GM21528 (cell line): ENCODE results near the gene HMGCLL1.

Experiments used
- ATAC-seq: cut with Tn5 transposase; IDR thresholded peaks from one replicate; pipeline ENCODE4 v1.9.1; 2021; ENCODE audit warnings: mild to moderate bottlenecking, moderate library complexity; ENCODE audit not compliant: unreplicated experiment, low FRiP score

Gene HMGCLL1

DNA sequence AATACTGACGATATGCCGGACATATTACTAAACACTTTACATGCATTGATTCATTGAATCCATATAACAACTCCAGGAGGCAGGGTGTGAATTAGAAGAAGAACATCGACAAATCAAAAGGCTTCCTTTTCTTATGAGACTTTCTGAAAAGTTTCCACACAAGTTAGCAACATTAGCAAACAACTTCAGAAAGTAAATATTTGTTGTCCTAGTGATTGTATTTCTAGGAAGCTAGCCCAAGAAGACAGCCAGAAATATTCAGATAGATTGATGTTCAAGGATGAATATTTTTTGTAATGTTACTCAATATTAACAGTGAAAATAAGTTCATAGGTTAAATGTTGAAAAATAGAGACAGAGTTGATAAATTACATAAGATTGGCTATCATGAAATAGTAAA lies 131.1 kb downstream of the HMGCLL1 start:
- ATAC-seq, result no peak

DNA sequence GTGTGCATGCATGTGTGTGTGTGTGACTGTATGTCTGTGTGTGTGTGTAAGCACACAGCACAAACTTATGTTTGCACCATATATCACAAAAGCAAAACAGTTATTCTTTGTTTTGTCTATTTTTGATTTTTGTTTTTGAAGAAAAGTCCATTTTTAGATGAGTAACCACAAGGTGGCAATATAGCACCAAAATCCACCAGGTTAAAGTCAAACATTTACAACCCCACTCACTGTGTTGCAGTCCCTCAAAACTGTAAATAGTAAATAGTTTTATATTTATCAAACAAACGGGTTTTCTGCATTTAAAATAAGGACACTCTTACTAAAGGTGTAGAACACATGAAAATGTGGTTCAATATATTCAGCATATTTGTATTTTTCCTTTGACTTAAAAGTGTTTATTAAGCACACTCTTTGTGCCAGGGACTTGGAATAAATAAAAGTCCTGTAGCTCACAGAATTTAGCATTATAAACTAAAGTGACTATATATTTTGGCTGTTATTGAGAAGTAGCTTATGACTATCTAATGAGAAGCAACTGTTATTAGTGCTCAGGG lies 133.3 kb downstream of the HMGCLL1 start:
- ATAC-seq, result no peak

DNA sequence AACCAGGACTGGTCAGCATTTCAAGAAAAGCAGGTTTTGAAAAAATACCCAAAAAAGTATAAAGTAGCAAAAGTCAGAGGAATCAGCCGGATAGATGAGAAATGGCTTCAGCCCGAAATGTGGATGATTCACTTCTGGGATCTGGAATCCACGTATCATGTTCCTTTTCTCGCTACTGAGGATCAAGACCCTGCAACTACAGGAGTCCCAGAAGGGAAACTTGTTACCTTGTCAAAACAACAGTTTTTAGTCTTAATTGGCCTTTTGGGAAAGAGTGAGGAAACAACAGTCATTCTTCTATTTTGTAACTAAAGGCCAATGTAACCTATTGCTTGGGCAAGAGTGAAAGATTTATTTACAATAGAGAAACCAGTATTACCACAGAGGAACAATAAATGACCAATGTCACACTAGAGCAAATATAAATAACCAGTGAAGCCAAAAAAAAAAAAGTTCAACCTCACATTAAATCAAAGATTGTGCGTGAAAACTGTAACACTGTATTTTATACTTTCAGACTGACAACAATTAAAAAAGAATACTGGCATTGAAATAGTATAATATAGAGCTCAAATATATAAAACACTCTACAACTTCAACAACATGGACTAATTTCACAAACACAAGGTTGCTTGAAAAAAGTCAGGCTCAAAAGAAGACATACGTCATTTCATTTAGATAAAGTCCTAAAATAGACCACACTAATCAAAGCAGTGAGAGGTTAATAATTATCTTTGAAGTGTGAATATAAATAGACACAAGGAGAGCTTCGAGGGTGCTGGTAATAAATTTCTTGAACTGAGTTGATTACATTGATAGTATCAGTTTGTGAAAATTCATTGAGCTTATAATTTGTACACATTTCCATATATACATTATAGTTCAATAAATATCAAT lies 135.5 kb downstream of the HMGCLL1 start:
- no peak for ATAC-seq

DNA sequence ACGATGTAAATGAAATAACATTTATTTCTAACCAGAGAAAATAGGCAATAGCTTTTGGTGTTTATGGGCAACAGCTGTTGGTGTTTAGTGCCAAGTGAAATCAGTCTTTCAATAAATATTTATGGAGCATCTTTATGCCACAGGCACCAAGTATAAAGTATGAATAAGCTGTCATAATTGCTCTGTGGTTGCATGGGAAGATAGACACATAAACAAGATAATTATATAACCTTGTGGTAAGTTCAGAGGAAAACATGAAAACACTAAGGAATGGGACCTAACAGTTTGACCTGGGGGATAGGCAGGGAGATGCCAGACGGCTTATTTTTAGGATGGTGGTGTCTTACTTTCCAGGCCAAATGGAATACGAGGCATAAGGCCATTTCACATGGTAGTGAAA lies 140.8 kb downstream of the HMGCLL1 start:
- no peak for ATAC-seq

DNA sequence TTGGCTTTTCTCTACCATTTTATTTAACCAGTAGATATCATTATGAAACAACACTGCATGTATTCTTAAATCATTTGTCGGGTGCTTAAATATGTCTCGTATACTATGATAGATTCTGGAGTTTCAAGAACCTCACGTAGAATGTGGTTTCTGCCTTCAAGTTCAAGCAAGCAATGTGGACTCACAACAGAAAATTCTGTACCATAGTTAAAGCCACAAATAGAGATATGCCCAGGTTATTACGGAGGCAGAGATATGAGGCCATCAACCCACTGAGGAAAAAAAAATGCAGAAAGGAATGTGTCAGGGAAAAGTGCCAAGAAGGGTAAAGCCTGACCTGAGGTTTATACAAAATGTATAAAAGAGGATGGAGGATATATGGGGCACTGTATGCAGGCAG lies 141.9 kb downstream of the HMGCLL1 start:
- no peak for ATAC-seq

DNA sequence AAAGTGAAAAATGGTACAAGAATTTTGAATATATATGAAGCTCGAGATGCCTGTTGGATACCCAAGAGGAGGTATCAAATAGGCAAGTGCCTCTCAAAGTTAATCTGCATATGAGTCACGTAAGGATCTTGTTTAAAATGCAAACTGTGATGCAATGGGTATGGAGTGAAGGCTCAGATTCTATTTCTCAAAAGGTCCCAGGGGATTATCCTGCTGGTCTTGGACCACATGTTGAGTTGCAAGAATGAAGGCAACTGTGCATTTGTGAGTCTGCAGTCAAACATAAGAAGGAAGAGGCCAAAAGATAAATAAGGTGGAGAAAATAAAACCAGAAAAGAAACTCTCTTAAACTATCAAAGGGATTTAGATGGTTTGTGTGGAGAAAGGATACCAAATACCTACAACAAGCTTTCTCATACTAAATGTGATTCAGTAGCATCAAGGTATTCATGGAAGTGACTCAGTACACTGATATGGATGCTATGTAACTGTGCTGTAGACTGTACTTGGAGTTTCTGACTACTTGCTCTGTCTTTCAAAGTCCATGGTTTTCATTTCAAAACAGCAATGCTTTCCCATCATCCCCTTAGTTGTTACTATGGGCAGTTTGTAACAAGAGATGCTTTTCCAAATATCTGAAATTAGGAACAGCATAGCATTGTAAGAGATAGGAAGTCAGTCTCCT lies 145.4 kb downstream of the HMGCLL1 start:
- ATAC-seq, result no peak

DNA sequence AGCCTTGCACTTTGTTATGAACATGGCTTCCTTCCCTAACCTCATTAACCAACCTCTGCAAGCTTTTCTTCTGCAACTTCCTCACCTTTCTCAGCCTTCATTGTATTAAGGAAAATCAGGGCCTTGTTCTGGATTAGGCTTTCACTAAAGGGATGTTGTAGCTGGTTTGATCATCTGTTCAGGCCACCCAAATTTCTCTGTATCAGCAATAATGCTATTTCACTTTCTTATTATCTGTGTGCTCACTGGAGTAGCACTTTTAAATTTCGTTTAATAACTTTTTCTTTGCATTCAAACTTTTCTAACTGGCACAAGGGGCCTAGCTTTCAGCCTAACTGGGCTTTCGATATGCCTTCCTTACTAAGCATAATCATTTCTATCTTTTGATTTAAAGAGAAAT lies 155.1 kb downstream of the HMGCLL1 start:
- no peak for ATAC-seq

DNA sequence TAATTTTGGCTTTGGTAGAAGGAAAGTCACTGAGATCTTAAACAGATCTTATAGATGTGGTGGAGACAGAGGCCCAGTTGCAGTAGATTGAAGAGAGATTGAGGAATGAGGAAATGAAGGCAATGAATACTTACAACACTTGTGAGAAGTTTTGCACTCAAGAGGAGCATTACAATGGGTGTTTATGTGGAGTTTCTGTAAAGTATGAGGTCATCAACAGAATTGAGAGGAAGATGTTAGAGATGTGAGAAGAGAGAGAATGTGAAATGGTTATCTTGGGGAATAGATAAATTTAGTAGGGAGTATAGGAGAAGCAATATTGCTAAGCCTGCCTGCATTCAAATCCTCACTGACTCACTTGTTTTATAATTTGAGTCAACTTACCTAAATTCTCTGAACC lies 168.3 kb downstream of the HMGCLL1 start:
- no peak for ATAC-seq

DNA sequence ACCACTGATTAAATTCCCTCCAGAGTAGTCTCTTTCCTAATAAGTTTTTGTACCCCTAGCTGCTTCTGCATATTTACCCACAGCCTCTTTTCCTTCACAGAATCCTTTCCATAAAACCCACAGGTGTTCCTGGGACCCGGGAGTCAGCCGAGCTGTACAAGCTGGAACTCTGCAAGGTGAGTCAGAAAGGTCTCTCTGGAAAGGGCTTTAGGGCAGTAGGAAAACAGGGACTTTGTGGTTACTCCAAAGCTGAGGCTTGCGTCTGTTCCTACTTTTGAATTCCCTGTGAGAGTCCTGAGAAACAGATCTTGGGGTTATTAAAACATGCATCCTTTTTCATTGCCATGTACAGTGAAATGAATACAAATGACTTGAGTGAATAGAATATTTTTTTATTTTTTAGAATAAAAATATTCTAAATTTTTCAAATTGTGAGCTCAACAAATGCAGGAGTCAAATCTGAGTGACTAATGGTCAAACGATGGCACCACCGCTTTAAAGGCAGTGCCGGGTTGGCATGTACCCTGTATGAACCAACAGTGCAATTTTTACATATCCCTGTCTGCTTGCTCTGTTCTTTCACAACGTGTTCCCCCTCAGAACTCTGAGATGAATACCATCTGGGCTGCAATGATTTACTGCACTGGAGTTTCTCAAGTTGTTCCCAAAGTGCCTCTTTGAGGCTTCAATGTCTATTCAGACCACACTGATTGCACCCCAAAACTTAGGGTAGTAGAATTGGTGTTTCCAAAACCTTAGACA lies 173.3 kb downstream of the HMGCLL1 start:
- no peak for ATAC-seq

DNA sequence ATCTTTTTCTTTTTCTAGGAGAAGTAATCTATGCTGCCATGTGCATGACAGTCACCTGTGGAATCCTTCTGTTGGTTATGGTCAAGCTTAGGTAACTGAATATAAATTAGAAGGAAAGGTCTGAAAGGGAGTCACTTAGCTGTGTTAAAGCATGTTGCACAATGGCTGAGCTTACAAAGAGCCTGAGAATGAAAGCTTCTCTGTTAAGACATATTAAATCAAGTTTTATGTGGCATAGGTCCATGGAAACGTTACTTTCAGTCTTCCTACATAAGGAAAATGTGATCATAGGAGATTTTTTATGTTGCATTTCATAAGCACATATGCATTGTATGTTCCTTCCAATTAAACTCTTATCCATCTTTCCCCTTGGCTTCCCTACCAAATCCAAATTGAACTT lies 179.6 kb downstream of the HMGCLL1 start:
- no peak for ATAC-seq

DNA sequence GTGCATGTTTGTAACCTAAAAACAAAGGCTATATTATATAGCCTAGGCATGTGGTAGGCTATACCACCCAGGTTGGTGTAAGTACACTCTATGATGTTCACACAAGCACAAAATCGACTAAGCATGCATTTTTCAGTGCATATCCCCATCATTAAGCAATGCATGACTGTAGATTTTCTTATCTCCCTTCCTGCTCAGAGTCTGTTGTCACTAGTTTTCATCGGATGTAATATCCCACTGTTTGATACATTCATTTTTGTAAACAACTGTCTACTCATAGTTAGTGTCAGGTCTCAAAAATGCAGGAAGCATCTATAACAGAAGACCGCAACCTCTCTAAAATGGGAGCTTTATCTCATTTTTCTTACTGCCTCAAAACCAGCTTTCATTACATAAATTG lies 181.0 kb downstream of the HMGCLL1 start:
- no peak for ATAC-seq

DNA sequence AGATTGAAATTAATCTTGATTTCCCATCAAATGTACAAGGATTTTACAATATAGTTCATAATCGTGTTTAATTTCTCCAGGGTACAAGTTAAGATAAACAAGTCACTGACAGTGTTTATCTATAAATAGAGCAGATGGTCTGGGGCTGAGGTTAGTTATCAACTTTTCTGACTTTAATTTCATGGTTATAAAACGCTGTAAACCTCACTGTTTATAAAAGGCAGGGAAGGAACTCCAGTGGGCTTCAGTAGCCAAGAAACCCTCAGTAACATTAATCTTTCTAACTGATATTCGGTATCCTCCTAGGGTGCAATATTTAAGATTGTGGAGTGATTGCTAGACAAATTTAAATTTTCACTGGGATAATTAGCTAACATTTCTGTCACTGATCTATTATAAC lies 183.1 kb downstream of the HMGCLL1 start:
- ATAC-seq, result no peak

DNA sequence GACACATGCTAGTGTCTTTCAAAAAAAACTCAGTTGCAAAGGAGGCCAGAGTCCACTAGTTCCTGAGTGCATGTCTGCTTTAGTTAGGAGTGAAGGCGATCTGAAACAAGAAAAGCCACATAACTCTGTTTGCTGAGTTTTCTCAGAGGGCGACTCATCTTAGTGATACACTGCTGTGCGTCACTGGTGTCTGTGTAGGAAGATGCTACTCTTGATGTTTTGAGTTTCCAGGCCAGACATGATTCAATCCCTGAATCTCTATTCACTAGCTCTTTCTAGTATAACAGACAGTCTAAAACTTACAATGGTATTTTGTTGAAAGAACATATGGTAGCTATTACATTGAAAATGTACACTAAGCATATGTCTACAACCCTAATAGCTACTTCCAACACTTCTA lies 190.8 kb downstream of the HMGCLL1 start:
- no peak for ATAC-seq
